ENCODE data around the gene JUND. TPM values are rescaled to one million over a fixed set of nuclear protein-coding genes. Genes with fewer than 3 reads are reported as not detected.

The JUND gene
- polyA plus RNA-seq, 1 of the 3 experiments (the other 2 are of a cell fraction) = 115 TPM

- peaks cover 55% of the 10 kb centered on the region for H3K79me2 ChIP-seq (ENCODE audit: insufficient read depth)
- H3K27ac ChIP-seq (ENCODE audit: low read depth in 2 of 2, low read length in 1 of 2) = no peak overlapping the region; a peak in 1 of 4 replicates
- WGBS (ENCODE audit: low lambda C conversion rate) = 94% methylated on average over 7 of the region's 7 CpGs
- no peaks in the 10 kb centered on the region for H3K36me3 ChIP-seq (replicated peaks in 1 of 2; ENCODE audit: control insufficient read depth in 1 of 2, insufficient read depth in 2 of 2, low read length in 1 of 2)
- H3K9ac ChIP-seq = no peak overlapping the region
- H3K9me2 ChIP-seq = no peaks in the 10 kb centered on the region
- H3K4me2 ChIP-seq = no peak overlapping the region
- no peak for DNase-seq
- H3K4me3 ChIP-seq (ENCODE audit: low read depth in 2 of 2, low read length in 1 of 2) = no peak overlapping the region
- peaks cover 19 to 32% of the 10 kb centered on the region in 2 experiments; a peak in 3 of 4 replicates for H3K4me1 ChIP-seq (ENCODE audit: control insufficient read depth in 1 of 2, insufficient read depth in 2 of 2, low read depth in 1 of 2, low read length in 1 of 2)
- H3F3A ChIP-seq (replicated peaks; ENCODE audit: insufficient read depth) = peaks cover 18% of the 10 kb centered on the region
- ChIA-PET POLR2A (interaction anchor here (3.8 to 4.0 kb wide), 2 partner anchors 39 kb away, joined by 31 to 97 read pairs; partner anchors contain the start of gene JUND), CTCF (interaction anchor here (4.3 kb wide), 1 partner anchor 40 kb away, joined by 123 read pairs; the partner anchor contains the start of gene JUND)
- H4K20me1 ChIP-seq (ENCODE audit: insufficient read depth) = no peaks in the 10 kb centered on the region
- H2AFZ ChIP-seq (ENCODE audit: low read depth) = no peak overlapping the region
- TF ChIP-seq JUND (IDR thresholded peaks at IDR 0.05) (no peak), FOXM1 (IDR thresholded peaks at IDR 0.05; ENCODE audit: low read depth) (no peak), IRF3 (IDR thresholded peaks at IDR 0.05; ENCODE audit: low read depth, low read length) (no peak), RCOR1 (IDR thresholded peaks at IDR 0.05; ENCODE audit: low read length) (no peak), CHD2 (IDR thresholded peaks at IDR 0.05; ENCODE audit: low read length, partially characterized antibody) (no peak), USF1 (IDR thresholded peaks at IDR 0.05; ENCODE audit: borderline replicate concordance, low read depth) (no peak), RAD21 (IDR thresholded peaks at IDR 0.05; ENCODE audit: low read length) (no peak), USF2 (IDR thresholded peaks at IDR 0.05; ENCODE audit: borderline replicate concordance, low read depth, low read length) (no peak), EP300 (IDR thresholded peaks at IDR 0.05; ENCODE audit: borderline replicate concordance in 1 of 2, low read depth in 1 of 2, low read length in 1 of 2) (no peak), ELF1 (IDR thresholded peaks at IDR 0.05) (no peak), MAX (IDR thresholded peaks at IDR 0.05; ENCODE audit: low read depth) (no peak), GATA2 (CRISPR knock-in tag; IDR thresholded peaks at IDR 0.05) (no peak)
- no peaks in the 10 kb centered on the region for H3K9me3 ChIP-seq
- no peaks in the 10 kb centered on the region for H3K27me3 ChIP-seq (ENCODE audit: insufficient read depth)
These were observed 38.2 kb upstream of the JUND start for GRCh38 chr19:18319591-18320135.
